Stimulated activated CD4-positive, alpha-beta T cell treated with anti-CD3 and anti-CD28 coated beads, Interleukin-12 subunit alpha, Interleukin-12 subunit beta, amount 100 ng/mL, for 48 hours (primary cell): ENCODE measurements around the gene FGD2.
"Not testable (repeated sequence)": the region's sequence is repeated elsewhere in the genome, so short reads cannot be mapped to it uniquely, and the experiment has no call there.

Experiments
- DNase-seq, 3 donors: peaks; one replicate each; pipeline ENCODE4 v3.0.0-alpha.2; 2020; ENCODE audit warnings: low read depth in 2 of 3, low spot score in 1 of 3

Gene FGD2

GRCh38 chr6:36989264-36989663 is 16.2 kb upstream of the FGD2 start:
- DNase-seq: no peak

- DNase-seq: not testable (repeated sequence)
These were observed 15.1 kb upstream of the FGD2 start for GRCh38 chr6:36990401-36990800.

- DNase-seq: no peak
These were observed 7.4 kb upstream of the FGD2 start for GRCh38 chr6:36997811-36998722.

- no peak for DNase-seq
These were observed 6.8 kb upstream of the FGD2 start for GRCh38 chr6:36998723-36999038.

- no peak for DNase-seq
These were observed 6.2 kb upstream of the FGD2 start for GRCh38 chr6:36999061-36999750.

- no peak for DNase-seq
These were observed 5.7 kb upstream of the FGD2 start for GRCh38 chr6:36999751-37000125.

- no peak for DNase-seq
These were observed 1.1 kb upstream of the FGD2 start for GRCh38 chr6:37004044-37004980.

- no peak for DNase-seq
These were observed 542 bp downstream of the FGD2 start for GRCh38 chr6:37005827-37006567.

- no peak for DNase-seq
These were observed 1.4 kb downstream of the FGD2 start for GRCh38 chr6:37006793-37007339.

GRCh38 chr6:37007340-37008043 is 2.0 kb downstream of the FGD2 start:
- no peak for DNase-seq

GRCh38 chr6:37008484-37009465 is 3.3 kb downstream of the FGD2 start:
- no peak for DNase-seq

- DNase-seq: no peak
These were observed 5.0 kb downstream of the FGD2 start for GRCh38 chr6:37010402-37010892.

- DNase-seq: no peak
These were observed 6.4 kb downstream of the FGD2 start for GRCh38 chr6:37011656-37012378.

GRCh38 chr6:37013516-37014491 is 8.3 kb downstream of the FGD2 start:
- DNase-seq: no peak

- no peak for DNase-seq
These were observed 9.2 kb downstream of the FGD2 start for GRCh38 chr6:37014667-37015066.

GRCh38 chr6:37015532-37015931 is 10.1 kb downstream of the FGD2 start:
- DNase-seq: no peak

- DNase-seq: no peak
These were observed 11.5 kb downstream of the FGD2 start for GRCh38 chr6:37016995-37017394.
